Cardiac fibroblast (primary cell): ENCODE measurements around the gene CALM3.

Experiments
- DNase-seq, 2 donors: peaks; one replicate each; pipeline versions ENCODE4 v3.0.0 to v3.0.0-alpha.2; 2010; ENCODE audit warnings: low read depth in 2 of 2
- H3K4me3 ChIP-seq, 2 donors: replicated peaks in 1 of 2; 1 replicate in 1 of 2; 2 replicates in 1 of 2; pipeline ENCODE4 v1.5.1; 2011; ENCODE audit warnings: low read depth in 2 of 2, low read length in 2 of 2, mild to moderate bottlenecking in 2 of 2, moderate library complexity in 1 of 2
- TF ChIP-seq, protein P1 (sequence below): IDR thresholded peaks from one replicate; pipeline ENCODE4 v1.5.1; 2011; ENCODE audit warnings: low read depth, mild to moderate bottlenecking, low read length, inconsistent platforms

CALM3 gene

DNA sequence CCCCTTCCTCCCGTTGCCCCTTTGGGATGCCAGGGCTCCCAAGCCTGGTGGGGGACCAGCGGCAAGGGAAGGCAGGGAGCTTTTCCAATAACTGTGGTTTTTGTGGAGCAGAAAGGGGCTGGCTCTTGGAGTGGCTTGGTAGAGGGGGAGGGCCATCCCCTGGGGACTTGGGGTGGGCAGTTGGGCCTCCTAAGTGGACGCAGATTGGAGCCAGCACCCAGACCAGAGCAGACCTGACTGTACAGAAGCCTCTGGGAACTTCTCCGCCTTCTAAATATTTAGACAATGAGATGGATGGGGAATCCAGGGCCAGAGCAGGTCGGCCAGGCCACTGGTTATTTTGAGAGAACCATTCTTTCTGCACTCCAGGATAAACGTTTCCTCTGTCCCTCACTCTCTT is 19.6 kb downstream of the CALM3 start:
- TF ChIP-seq, protein P1, sequence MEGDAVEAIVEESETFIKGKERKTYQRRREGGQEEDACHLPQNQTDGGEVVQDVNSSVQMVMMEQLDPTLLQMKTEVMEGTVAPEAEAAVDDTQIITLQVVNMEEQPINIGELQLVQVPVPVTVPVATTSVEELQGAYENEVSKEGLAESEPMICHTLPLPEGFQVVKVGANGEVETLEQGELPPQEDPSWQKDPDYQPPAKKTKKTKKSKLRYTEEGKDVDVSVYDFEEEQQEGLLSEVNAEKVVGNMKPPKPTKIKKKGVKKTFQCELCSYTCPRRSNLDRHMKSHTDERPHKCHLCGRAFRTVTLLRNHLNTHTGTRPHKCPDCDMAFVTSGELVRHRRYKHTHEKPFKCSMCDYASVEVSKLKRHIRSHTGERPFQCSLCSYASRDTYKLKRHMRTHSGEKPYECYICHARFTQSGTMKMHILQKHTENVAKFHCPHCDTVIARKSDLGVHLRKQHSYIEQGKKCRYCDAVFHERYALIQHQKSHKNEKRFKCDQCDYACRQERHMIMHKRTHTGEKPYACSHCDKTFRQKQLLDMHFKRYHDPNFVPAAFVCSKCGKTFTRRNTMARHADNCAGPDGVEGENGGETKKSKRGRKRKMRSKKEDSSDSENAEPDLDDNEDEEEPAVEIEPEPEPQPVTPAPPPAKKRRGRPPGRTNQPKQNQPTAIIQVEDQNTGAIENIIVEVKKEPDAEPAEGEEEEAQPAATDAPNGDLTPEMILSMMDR: no peak
- peak overlapping the region in 1 of 2 donors; percentile 34 for H3K4me3 ChIP-seq
- peak; percentile 55 to 83 for DNase-seq

DNA sequence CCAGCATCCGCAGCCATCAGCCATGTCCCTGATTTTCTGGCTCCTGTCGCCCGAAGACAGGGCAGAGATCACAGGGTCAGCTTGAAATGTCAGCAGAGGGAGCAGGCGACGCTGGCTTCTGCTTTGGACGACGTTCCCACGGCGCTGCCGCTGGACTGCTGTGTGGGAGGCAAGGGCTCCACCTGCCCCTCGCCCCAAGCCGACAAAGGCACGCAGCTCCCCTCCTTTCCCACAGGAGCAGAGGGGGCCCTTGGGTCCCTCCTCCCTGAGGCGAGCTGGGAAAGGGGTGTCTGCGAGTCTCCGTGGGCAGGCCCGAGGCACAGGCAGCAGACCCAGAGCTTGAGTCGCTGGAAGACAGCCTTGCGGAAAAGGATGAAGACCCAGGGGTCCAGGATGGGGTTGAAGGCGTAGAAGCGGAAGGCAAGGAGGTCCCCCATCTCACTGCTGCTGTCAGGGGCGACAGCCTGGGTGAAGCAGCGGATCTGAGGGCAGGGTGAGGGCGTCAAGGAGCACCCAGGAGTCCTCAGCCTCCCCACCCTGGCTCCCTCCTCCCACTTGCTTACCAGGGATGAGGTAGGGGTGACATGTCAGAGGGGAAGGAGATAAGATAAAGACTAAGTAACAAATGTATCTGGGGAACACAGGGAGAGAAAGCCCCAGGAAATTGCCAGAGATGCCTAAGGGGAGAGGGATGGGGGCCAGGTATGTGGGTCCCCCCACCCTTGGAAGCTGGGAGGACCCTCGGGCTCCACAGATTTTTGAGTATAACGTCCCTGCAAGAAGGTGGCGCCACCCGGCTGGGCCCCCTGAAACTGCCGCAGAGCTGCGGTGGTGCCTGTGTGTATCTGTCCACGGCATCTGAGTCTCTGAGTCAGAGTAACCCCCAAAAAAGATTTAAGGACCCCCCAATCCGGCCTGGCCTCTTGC is 20.3 kb downstream of the CALM3 start:
- DNase-seq: no peak
- H3K4me3 ChIP-seq: peak overlapping the region; percentile 18 to 34
- TF ChIP-seq, protein P1: no peak

DNA sequence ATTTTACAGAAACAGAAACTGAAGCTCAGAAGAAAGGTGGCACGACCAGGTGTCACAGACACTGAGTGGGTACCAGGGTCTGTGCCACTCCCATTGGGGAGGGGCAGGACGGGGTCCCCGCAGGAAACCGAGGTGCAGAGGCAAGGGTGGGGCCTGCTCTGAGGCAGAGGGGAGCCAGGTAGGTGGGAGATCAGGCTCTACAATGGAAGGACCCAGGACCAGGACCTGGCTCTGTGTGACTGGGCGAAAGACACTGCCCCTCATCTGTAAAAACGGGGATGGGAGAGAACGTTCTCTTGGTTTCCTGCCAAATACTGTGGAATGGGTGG is 21.0 kb downstream of the CALM3 start:
- DNase-seq: no peak
- TF ChIP-seq, protein P1: no peak
- H3K4me3 ChIP-seq: peak overlapping the region; percentile 11 to 34

DNA sequence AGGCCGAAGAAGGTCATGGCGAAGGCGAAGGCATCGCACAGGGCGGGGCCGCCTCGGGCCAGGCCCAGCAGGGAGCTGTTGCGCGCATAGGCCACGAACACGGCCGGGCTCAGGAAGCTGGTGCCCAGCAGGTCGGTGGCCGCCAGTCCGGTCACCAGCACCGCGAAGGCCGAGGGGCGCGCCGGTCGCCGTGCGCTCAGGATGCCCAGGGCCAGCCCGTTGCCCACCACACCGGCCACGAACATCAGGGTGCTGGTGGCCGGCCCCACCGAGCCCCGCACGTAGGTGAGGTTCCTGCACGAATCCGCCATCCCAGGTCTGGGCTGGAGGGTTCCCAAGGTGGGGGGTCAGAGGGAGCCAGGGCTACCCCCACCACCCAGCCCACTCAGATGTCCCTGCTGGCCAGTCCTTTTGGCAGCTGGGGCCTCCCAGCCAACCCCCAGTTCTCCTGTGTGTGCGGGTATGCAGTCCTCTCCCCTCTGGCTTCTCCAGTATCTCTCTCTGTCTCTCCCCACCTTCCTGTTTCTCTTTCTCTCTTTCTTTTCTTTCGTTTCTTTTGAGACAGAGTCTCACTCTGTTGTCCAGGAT is 22.9 kb downstream of the CALM3 start:
- DNase-seq: no peak
- H3K4me3 ChIP-seq: peak overlapping the region; percentile 44 to 62
- TF ChIP-seq, protein P1: no peak

DNA sequence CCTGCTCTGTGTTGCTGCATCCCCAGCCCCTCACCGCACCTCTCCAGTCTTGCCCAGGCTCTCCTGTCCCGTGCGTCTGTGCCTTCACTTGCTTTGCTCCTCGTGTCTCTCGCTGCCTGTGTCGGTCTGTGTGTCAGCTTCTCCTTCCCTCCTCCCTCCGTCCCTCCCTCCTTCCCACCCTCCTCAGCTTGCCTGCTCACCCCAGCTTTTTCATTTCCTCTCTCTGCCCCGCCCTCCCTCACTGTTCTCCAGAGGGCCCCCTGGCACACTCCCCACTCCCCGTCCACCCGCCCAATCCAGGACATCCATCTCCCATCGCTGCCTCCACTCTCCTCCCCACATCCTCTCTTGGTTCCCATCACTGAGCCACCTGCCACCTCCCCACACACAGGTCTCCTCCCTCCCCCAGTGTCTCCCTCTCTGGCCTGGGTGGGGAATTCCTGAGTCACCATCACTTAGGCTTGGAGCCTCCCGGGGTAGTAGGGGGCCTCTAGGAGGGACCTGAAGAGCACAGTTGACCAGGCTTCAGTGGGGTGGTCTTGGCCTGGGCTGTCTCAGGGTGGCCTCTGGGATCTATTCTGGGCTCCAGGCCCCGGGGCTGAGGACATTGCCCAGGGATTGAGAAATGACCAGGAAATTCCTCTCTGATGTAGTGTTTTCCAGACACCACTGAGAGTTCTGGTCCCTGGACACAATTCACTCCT is 24.0 kb downstream of the CALM3 start, which contains the start of gene PTGIR:
TSS of gene PTGIR (minus strand) at position 132 of the 704 bp plus-strand sequence. CDS start 864 bp downstream, outside the sequence.
- H3K4me3 ChIP-seq: peak within 1 kb of the TSS; percentile 44 to 62
- peak; percentile 89 to 91 for DNase-seq
- TF ChIP-seq, protein P1: no peak

DNA sequence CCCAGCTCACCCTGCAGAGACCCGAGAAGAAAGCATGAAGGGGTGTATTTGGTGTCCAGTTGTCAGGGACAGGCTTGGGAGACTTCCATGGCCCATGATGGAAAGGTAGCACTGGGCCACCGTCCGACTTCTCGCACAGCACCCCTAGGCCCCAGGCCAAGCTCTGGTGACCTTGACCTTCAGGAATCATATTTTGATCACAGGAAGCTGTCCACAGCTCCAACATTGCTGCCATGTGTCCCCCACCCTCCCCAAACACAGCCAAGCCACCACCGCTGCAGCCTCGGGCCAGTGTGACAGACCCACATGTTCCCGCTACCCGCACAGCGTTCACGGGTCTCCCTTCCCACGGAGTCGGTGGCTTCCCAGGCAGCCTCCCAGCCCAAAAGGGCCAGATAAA is 24.6 kb downstream of the CALM3 start:
- H3K4me3 ChIP-seq: no peak overlapping the region
- TF ChIP-seq, protein P1: no peak
- DNase-seq: no peak
